Left ventricle myocardium superior (tissue), 1 donor: Measurements from ENCODE around the gene GABARAP. TPM values are rescaled to one million over a fixed set of nuclear protein-coding genes. Genes with fewer than 3 reads are reported as not detected.
"Not testable (repeated sequence)": the region's sequence is repeated elsewhere in the genome, so short reads cannot be mapped to it uniquely, and the experiment has no call there.

Experiments
- ATAC-seq: fragments of 200-7000 bp; cut with Tn5 transposase; one replicate; pipeline ENCODE4 v1.9.1; 2020; ENCODE audit warnings: mild to moderate bottlenecking, moderate library complexity
- DNase-seq: peaks from one replicate; pipeline ENCODE4 v3.0.0-alpha.2; 2020
- intact Hi-C: fragments of 100-400 bp; cut with micrococcal nuclease; formaldehyde crosslinking; loops from one replicate; pipeline ENCODE4 v1.11.0; 2022
- total RNA-seq: library from RNA; stranded (reverse); fragmentation: NEBNext Ultra II Directional; extraction: Animal tissue kit (Norgen Biotek cat#: 25700); gene quantifications from one replicate; pipeline ENCODE4 v1.2.1, GENCODE V29; 2021
- donor health status: DM: no; HTN: yes; CAD: no; lungs with severe emphysema.

The GABARAP gene
- total RNA-seq, 1 donor from 2014 or later = 456 TPM

GRCh38 chr17:7243838-7244237 lies 1.6 kb upstream of the GABARAP start:
- DNase-seq, ATAC-seq, intact Hi-C loops: not testable (repeated sequence)

GRCh38 chr17:7243453-7243729 lies 1.1 kb upstream of the GABARAP start:
- no peak for DNase-seq
- ATAC-seq = no peak
- intact Hi-C loops = no loop called here

- peak; percentile 63 for ATAC-seq
- intact Hi-C loops = no loop called here
- DNase-seq = peak; percentile 98
These were observed 636 bp upstream of the GABARAP start for GRCh38 chr17:7242717-7243452.

- DNase-seq (no peak), ATAC-seq (no peak)
- intact Hi-C loops = no loop called here
These were observed 1.0 kb downstream of the GABARAP start for GRCh38 chr17:7241090-7241733.

- DNase-seq (no peak), ATAC-seq (no peak)
- intact Hi-C loops = no loop called here
These were observed 1.9 kb downstream of the GABARAP start for GRCh38 chr17:7240375-7240774.

- intact Hi-C loops = no loop called here
- peak; percentile 99 for DNase-seq
- ATAC-seq = peak; percentile 75
These were observed 2.9 kb downstream of the GABARAP start, which contains the start of gene PHF23 for GRCh38 chr17:7239091-7240027. Gene PHF23, minus strand, starts transcription at chr17:7239457. Its CDS starts 178 bp downstream, at chr17:7239279.

GRCh38 chr17:7238420-7239090 lies 3.7 kb downstream of the GABARAP start:
- DNase-seq (no peak), ATAC-seq (no peak)
- intact Hi-C loops = no loop called here

GRCh38 chr17:7237761-7238419 lies 4.4 kb downstream of the GABARAP start:
- intact Hi-C loops = no loop called here
- peak; percentile 12 for ATAC-seq
- DNase-seq = peak; percentile 90

- no peak for ATAC-seq
- no peak for DNase-seq
- intact Hi-C loops = no loop called here
These were observed 4.9 kb downstream of the GABARAP start for GRCh38 chr17:7237266-7237760.

GRCh38 chr17:7236808-7237207 lies 5.4 kb downstream of the GABARAP start:
- intact Hi-C loops = no loop called here
- DNase-seq (peak; percentile 20), ATAC-seq (no peak)

GRCh38 chr17:7235693-7236665 lies 6.3 kb downstream of the GABARAP start:
- intact Hi-C loops = no loop called here
- DNase-seq (peak; percentile 27), ATAC-seq (no peak)

- peak; percentile 68 for ATAC-seq
- intact Hi-C loops = no loop called here
- peak; percentile 96 for DNase-seq
These were observed 7.9 kb downstream of the GABARAP start, which contains the start of gene DVL2 for GRCh38 chr17:7234083-7234951. Gene DVL2, minus strand, starts transcription at chr17:7234517. Its CDS starts 255 bp downstream, at chr17:7234262.

- intact Hi-C loops = no loop called here
- DNase-seq (no peak), ATAC-seq (no peak)
These were observed 8.6 kb downstream of the GABARAP start for GRCh38 chr17:7233701-7234082.

GRCh38 chr17:7232114-7232513 lies 10.1 kb downstream of the GABARAP start:
- no peak for DNase-seq
- ATAC-seq = no peak
- intact Hi-C loops = no loop called here

- intact Hi-C loops = no loop called here
- ATAC-seq (no peak), DNase-seq (peak; percentile 23)
These were observed 12.7 kb downstream of the GABARAP start for GRCh38 chr17:7229504-7229903.

GRCh38 chr17:7228920-7229319 lies 13.3 kb downstream of the GABARAP start:
- no peak for ATAC-seq
- intact Hi-C loops = no loop called here
- DNase-seq = peak; percentile 29
